GM12801 (cell line): ENCODE results near the gene THAP4.

Experiments
- CTCF ChIP-seq: IDR thresholded peaks from one replicate; pipeline ENCODE4 v1.5.1; 2011; ENCODE audit warnings: control low read depth; ENCODE audit not compliant: insufficient read length; ENCODE audit errors: extremely low read depth

The THAP4 gene

GRCh38 chr2:241538838-241539615, 97.9 kb downstream of the THAP4 start:
- TF ChIP-seq CTCF = no peak

GRCh38 chr2:241535871-241536655, 100.9 kb downstream of the THAP4 start:
- TF ChIP-seq CTCF = no peak

- TF ChIP-seq CTCF = no peak
Observed at GRCh38 chr2:241534701-241535375, 102.1 kb downstream of the THAP4 start.
